Measurements from ENCODE around the gene BIN1.

DNA sequence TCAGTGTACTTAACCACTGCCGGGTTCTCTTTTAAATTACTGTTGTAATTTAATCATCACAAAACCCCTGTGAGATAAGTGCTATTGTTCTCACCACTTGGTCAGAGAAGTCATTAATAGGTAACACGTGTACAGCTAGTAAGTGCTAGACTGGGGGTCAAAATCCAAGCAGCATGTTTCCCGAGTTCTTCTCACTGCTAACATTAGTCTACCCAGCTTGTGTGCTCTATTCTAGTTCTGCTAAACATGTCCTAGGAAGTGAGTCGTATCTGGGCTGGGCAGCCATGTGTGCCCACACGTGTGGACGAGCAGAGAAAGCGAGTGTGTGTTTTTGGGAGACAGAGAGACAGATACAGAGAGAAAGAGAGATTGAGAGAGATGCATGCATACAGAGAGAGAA, 94.1 kb downstream of the BIN1 start:
- TF ChIP-seq CTCF (conservative IDR thresholded peaks at IDR 0.05; ENCODE audit: low read depth, low read length) (no peak), RCOR1 (IDR thresholded peaks at IDR 0.05; ENCODE audit: insufficient replicate concordance, low read length) (no peak), ELK1 (IDR thresholded peaks at IDR 0.05; ENCODE audit: borderline replicate concordance, low read depth, low read length) (no peak), BHLHE40 (IDR thresholded peaks at IDR 0.05; ENCODE audit: low read depth, low read length) (no peak), CEBPB (IDR thresholded peaks at IDR 0.05; ENCODE audit: low read depth, low read length) (no peak), SMC3 (IDR thresholded peaks at IDR 0.05; ENCODE audit: low read depth, low read length) (no peak), POLR2A (IDR thresholded peaks at IDR 0.05; ENCODE audit: low read depth, low read length) (no peak)

Measured in IMR-90 (cell line).